HFFc6 (cell line): ENCODE measurements around the gene TMEM134. TPM values are rescaled to one million over a fixed set of nuclear protein-coding genes. Genes with fewer than 3 reads are reported as not detected.

Source experiments
- DNase-seq: peaks from one replicate; pipeline ENCODE4 v3.0.0-alpha.2; 2018
- H3K27ac Mint-ChIP-seq: 2 replicates; pipeline ENCODE4 v1.8.0; 2020; ENCODE audit warnings: mild to moderate bottlenecking, mixed read lengths
- H3K27me3 Mint-ChIP-seq: 2 replicates; pipeline ENCODE4 v1.8.0; 2021; ENCODE audit warnings: mild to moderate bottlenecking, moderate library complexity, mixed read lengths; ENCODE audit not compliant: insufficient read depth
- H3K36me3 Mint-ChIP-seq: 2 replicates; pipeline ENCODE4 v1.8.0; 2021; ENCODE audit warnings: low read depth, mixed read lengths
- H3K4me1 Mint-ChIP-seq: 2 replicates; pipeline ENCODE4 v1.8.0; 2020; ENCODE audit warnings: low read depth, mixed read lengths
- H3K4me3 Mint-ChIP-seq: 2 replicates; pipeline ENCODE4 v1.8.0; 2020; ENCODE audit warnings: mild to moderate bottlenecking, moderate library complexity, mixed read lengths
- H3K9me3 Mint-ChIP-seq: 2 replicates; pipeline ENCODE4 v1.8.0; 2020; ENCODE audit warnings: mild to moderate bottlenecking, mixed read lengths
- total RNA-seq, 6 experiments: library from RNA; stranded (reverse); fragmentation: NEBNext Ultra II Directional; extraction: Animal tissue kit (Norgen Biotek cat#: 25700); gene quantifications; 2 replicates in 1 of 6; 3 replicates in 5 of 6; pipeline ENCODE4 v1.2.3, GENCODE V29; 2021
- TF ChIP-seq, protein P1 (sequence below): fragments of 200-600 bp; sonication (generic); IDR thresholded peaks from 2 replicates; pipeline ENCODE4 v1.5.0; 2021; ENCODE audit warnings: antibody characterized with exemption, mild to moderate bottlenecking

The TMEM134 gene
- total RNA-seq, 6 experiments from 2014 or later = 28.5 to 43.7 (median 32.2) TPM

DNA sequence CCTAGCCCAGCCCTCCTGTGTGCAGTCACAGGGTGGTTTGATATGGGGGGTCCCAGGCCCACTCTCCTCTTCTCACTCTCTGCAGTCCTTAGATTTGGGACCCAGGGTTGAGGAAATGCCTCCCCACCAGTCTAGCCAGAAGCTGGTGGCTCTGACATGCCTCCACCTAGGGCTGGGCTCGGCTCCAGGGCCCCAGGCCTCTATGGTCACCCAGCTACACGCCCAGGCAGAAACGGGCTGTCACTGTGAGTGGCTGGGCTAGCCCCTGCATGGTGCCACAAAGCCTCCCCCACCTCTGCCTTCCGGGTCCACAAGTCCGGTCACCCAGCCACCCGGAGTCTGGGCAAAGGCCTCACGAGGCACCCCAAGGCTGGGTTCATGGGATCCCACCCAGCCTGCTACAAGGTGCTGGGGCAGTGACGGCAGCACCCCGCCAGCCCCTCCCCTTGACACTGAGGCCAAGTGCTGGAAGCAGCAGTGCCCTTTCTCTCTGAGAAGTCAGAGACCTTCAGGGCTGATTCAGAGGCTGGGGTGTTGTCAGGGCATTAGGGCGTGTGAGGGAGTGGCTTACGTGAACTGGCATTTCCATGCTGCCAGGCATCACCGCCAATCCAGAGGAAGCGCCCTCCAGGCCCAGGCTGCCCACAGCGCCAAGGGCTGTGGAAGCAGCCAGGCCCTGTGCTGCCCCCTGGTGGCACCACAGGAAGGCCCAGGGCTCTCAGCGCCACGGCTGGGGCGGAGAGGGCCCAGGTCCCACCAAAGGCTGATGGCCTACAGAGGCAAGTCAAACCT is 36.8 kb upstream of the TMEM134 start:
- Mint-ChIP-seq H3K27me3 (peaks cover 11% of the 10 kb centered on the region), H3K4me3 (peak overlapping the region; percentile 85), H3K36me3 (peaks cover 5% of the 10 kb centered on the region), H3K27ac (peak overlapping the region; percentile 91), H3K9me3 (no peaks in the 10 kb centered on the region), H3K4me1 (peaks cover 42% of the 10 kb centered on the region)
- TF ChIP-seq, protein P1, sequence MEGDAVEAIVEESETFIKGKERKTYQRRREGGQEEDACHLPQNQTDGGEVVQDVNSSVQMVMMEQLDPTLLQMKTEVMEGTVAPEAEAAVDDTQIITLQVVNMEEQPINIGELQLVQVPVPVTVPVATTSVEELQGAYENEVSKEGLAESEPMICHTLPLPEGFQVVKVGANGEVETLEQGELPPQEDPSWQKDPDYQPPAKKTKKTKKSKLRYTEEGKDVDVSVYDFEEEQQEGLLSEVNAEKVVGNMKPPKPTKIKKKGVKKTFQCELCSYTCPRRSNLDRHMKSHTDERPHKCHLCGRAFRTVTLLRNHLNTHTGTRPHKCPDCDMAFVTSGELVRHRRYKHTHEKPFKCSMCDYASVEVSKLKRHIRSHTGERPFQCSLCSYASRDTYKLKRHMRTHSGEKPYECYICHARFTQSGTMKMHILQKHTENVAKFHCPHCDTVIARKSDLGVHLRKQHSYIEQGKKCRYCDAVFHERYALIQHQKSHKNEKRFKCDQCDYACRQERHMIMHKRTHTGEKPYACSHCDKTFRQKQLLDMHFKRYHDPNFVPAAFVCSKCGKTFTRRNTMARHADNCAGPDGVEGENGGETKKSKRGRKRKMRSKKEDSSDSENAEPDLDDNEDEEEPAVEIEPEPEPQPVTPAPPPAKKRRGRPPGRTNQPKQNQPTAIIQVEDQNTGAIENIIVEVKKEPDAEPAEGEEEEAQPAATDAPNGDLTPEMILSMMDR = peak; percentile 96
- peak; percentile 85 for DNase-seq

DNA sequence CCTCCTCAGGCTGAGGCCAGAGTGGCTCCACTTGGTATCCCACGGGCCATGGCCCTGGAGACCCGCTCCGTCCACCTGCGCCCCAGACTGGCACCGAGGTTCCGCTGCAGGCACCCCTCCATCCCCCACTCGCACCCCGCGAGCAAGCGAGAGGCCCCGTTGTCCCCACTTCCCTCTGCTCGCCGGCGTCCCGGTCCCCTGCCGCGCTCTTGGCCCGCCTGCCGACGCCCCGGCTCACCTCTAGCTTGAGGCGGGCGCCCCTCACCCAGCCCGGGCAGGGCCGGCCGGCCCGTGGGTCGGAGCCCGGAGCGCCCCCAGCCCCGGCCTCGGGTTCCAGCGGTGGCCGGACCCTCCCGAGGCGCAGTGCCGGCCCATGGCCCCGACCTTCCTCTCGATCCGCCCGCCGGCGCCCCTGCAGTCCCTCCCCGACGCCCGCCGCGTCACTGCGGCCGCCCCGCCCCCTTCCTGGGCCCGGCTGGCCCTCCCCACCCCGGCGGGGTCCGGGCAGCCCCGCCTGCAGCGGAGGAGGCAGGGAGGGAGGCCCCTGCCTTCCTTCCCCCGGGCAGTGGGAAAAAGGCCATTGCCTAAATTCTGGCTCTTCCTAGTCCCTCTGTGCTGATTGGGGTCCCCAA is 36.0 kb upstream of the TMEM134 start, which contains the start of gene PITPNM1:
Gene PITPNM1, minus strand, starts transcription at position 414 of the 632 bp plus-strand sequence. CDS start 1,183 bp downstream, outside the sequence.
- TF ChIP-seq, protein P1 = no peak
- no peak for DNase-seq
- Mint-ChIP-seq H3K27ac (peak within 1 kb of the TSS; percentile 91), H3K36me3 (peaks cover 9% of the 10 kb centered on the region), H3K9me3 (no peaks in the 10 kb centered on the region), H3K27me3 (peaks cover 11% of the 10 kb centered on the region), H3K4me1 (peaks cover 45% of the 10 kb centered on the region), H3K4me3 (peak within 1 kb of the TSS; percentile 89)

DNA sequence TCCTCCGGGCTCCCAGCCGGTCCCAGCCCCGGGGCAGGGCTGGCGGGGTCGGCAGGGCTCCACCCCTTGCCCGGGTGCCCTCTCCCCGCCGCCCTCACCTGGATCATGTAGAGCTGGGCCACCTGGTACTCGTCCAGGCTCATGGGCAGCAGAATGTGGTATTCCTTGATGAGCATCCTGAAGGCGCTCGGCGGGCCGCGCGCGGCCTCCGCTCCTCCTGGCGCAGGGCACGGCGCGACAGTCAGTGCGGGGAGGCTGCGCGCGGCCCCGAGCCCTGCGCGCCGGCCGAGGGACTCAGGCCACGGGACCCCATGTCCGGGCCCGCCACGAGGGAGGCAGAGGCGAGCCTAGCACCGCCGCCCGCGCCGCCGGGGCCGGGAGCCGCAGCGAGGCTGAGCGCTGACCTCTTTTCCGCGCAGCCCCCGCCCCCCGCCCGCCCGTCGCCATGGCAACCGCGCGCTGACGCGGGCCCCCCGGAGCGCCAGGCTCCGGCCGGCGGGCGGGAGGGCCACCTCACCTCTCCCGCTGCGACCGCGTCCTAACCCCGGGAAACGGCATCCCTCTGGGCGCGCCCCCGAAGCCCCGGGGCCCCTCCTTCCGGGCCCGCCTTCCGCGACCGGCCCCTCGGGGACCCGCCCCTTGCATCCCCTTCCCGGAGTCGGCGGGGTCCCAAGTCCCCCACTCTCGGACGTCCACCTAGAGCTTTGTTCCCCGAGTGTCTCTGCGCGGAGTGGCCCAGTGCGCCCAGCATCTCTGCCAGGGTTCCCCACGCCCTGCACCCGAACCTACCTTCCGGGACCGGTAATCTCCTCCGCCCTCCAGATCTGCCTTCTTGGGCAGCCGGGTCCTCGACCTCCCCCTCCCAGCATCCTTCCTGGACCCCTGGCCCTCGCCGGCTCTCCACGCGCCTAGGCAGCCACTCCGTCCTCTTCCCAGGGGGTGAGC is 35.2 kb upstream of the TMEM134 start:
- no peak for DNase-seq
- TF ChIP-seq, protein P1 = no peak
- Mint-ChIP-seq H3K27ac (peak overlapping the region; percentile 75), H3K4me1 (peaks cover 37% of the 10 kb centered on the region), H3K27me3 (peaks cover 10% of the 10 kb centered on the region), H3K9me3 (no peaks in the 10 kb centered on the region), H3K4me3 (peak overlapping the region; percentile 89), H3K36me3 (peaks cover 9% of the 10 kb centered on the region)

DNA sequence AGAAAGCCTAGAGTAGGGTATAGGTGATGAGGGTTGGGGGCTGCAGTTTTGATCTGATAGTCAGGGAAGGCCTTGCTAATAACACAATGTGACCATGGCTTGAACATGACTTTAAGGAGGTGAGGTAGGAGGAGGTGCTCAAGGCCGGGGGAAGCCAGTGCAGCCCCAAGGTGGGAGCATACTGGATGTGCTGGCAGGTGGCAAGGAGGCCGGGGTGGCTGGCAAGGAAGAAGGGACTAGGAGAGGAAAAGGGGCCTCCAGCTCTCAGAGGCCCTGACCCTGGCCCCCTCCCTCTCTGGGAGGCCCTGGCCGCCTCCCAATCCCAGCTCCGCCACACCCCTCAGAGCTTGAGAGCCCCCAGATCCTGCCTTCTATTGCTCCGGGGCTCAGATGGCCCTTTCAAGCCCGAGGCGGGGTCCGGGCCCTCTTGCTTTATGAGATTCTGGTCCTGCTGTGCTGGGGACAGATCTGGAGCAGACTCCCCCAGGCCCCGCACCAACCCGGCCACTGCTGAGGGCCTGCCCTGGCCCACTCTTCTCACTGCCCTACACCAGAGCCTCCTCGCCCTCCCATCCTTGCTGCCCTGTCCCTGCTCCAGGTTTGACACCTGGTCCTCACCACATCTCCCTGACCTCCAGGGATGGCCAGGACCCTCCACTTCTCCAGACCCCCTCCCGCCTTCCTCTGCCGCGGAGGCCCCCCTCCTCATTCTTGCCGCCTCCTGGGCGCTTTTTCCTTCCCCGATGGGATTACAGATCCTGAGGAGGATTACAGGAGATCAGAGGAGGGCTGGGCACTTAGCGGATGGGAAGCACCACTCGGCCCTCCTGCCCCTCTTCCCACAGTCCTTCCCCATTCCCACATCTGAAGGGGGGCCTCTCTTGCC is 34.3 kb upstream of the TMEM134 start:
- H3K27ac Mint-ChIP-seq = no peak overlapping the region
- peaks cover 3% of the 10 kb centered on the region; the same call in 1 of the 2 replicates for H3K27me3 Mint-ChIP-seq
- H3K4me1 Mint-ChIP-seq = peaks cover 30% of the 10 kb centered on the region
- H3K9me3 Mint-ChIP-seq = no peaks in the 10 kb centered on the region
- H3K36me3 Mint-ChIP-seq = peaks cover 9% of the 10 kb centered on the region
- TF ChIP-seq, protein P1 = no peak
- H3K4me3 Mint-ChIP-seq = peak overlapping the region; percentile 39
- no peak for DNase-seq
